K562 (cell line): ENCODE data around the gene SLC1A7. TPM values are rescaled to one million over a fixed set of nuclear protein-coding genes. Genes with fewer than 3 reads are reported as not detected.

Experiments used
- ATAC-seq: fragments of 200-7000 bp; cut with Tn5 transposase; 3 replicates; pipeline ENCODE4 v1.9.1; 2020; ENCODE audit warnings: moderate library complexity
- BruUV-seq: library from RNA; stranded (reverse); fragments of 400-500 nt; replicated peaks from 2 replicates; lab custom pipeline; 2021; lab: Mats Ljungman, UMichigan
- CTCF ChIA-PET: fragments of 300-600 bp; formaldehyde crosslinking; extraction: SDS; loops from one replicate; lab custom pipeline; 2021; ENCODE audit warnings: low intra/inter-chr PET ratio; lab: Yijun Ruan, JAX
- POLR2A ChIA-PET: fragments of 300-600, 350-650 bp; sonication (Branson Sonifier 250); formaldehyde crosslinking; extraction: SDS; loops from one replicate; lab custom pipeline; 2021; ENCODE audit warnings: antibody characterized with exemption, inconsistent platforms; lab: Yijun Ruan, JAX
- DNase-seq, 4 experiments: peaks; one replicate each; pipeline versions ENCODE4 v3.0.0 to v3.0.0-alpha.2; 2011 to 2018; ENCODE audit warnings: low spot score in 3 of 4, mixed read lengths in 3 of 4; ENCODE audit errors: extremely low read depth in 1 of 4
- FAIRE-seq: peaks from 2 replicates; lab custom pipeline; 2011; peaks lifted over from hg19 to GRCh38; lab: Jason Lieb, UNC
- H2AFZ ChIP-seq: 2 replicates; pipeline ENCODE4 v1.6.0; 2011; ENCODE audit warnings: low read depth, low read length, control low read depth, inconsistent platforms
- H3K27ac ChIP-seq: fragments of 200-600 bp; 3 replicates; pipeline ENCODE4 v1.8.0; 2011; ENCODE audit warnings: low read depth, mild to moderate bottlenecking, control low read depth, inconsistent platforms, low read length, moderate library complexity, mixed read lengths; ENCODE audit errors: extremely low read depth
- H3K27me3 ChIP-seq, 2 experiments: fragments of 300-600 bp in 1 of 2; 2 replicates in 1 of 2; 3 replicates in 1 of 2; pipeline versions ENCODE4 v1.6.0 to v1.8.0; 2011; ENCODE audit warnings: inconsistent platforms in 2 of 2, low read length in 2 of 2, mild to moderate bottlenecking in 1 of 2, mixed read lengths in 1 of 2, moderate library complexity in 1 of 2; ENCODE audit not compliant: control insufficient read depth in 2 of 2, insufficient read depth in 2 of 2
- H3K36me3 ChIP-seq: fragments of 300-600 bp; 3 replicates; pipeline ENCODE4 v1.8.0; 2011; ENCODE audit warnings: mild to moderate bottlenecking, low read length, inconsistent platforms; ENCODE audit not compliant: control insufficient read depth, insufficient read depth
- H3K4me1 ChIP-seq, 2 experiments: fragments of 200-600 bp in 1 of 2; replicated peaks in 1 of 2; 2 replicates in 1 of 2; 3 replicates in 1 of 2; pipeline versions ENCODE4 v1.5.1 to v1.8.0; 2011; ENCODE audit warnings: inconsistent platforms in 2 of 2, low read length in 2 of 2, mild to moderate bottlenecking in 1 of 2, mixed read lengths in 1 of 2, moderate library complexity in 1 of 2; ENCODE audit not compliant: control insufficient read depth in 2 of 2, insufficient read depth in 2 of 2
- H3K4me2 ChIP-seq: 2 replicates; pipeline ENCODE4 v1.6.1; 2011; ENCODE audit warnings: low read length, control low read depth, inconsistent platforms, mixed read lengths; ENCODE audit not compliant: insufficient read depth
- H3K4me3 ChIP-seq: fragments of 200-600 bp; sonication (generic), shearing (Covaris generic); 2 replicates; pipeline ENCODE4 v1.5.1; 2016; ENCODE audit warnings: control low read depth, inconsistent platforms
- H3K79me2 ChIP-seq: fragments of 200-600 bp; 3 replicates; pipeline ENCODE4 v1.8.0; 2011; ENCODE audit warnings: low read length, inconsistent platforms; ENCODE audit not compliant: control insufficient read depth, insufficient read depth
- H3K9ac ChIP-seq, 2 experiments: 2 replicates each; pipeline versions ENCODE4 v1.6.0 to v1.6.1; 2011; ENCODE audit warnings: low read depth in 2 of 2, low read length in 2 of 2, control low read depth in 1 of 2, inconsistent platforms in 1 of 2, mild to moderate bottlenecking in 1 of 2, mixed read lengths in 1 of 2; ENCODE audit not compliant: insufficient read depth in 1 of 2
- H3K9me1 ChIP-seq: one replicate; pipeline ENCODE4 v1.6.0; 2011; ENCODE audit warnings: inconsistent platforms, mild to moderate bottlenecking, low read length, moderate library complexity; ENCODE audit not compliant: control insufficient read depth, insufficient read depth
- H3K9me3 ChIP-seq: replicated peaks from 2 replicates; pipeline ENCODE4 v1.5.1; 2011; ENCODE audit warnings: low read depth, low read length, inconsistent platforms; ENCODE audit not compliant: control insufficient read depth, insufficient read depth
- H4K20me1 ChIP-seq: replicated peaks from 2 replicates; pipeline ENCODE4 v1.6.1; 2011; ENCODE audit warnings: low read length, inconsistent platforms, mixed read lengths; ENCODE audit not compliant: control insufficient read depth, insufficient read depth
- LCOR ChIP-seq: sonication (generic); formaldehyde crosslinking; IDR thresholded peaks from 2 replicates; pipeline ENCODE4 v1.8.0; 2022; ENCODE audit warnings: mild to moderate bottlenecking, missing genetic modification reagents
- TBL1XR1 ChIP-seq, 2 experiments: IDR thresholded peaks; 2 replicates each; pipeline ENCODE4 v1.6.1; 2012; ENCODE audit warnings: improper control_type of control experiment in 2 of 2, low read length in 2 of 2, mild to moderate bottlenecking in 1 of 2
- WGBS: fragments of 100-300 bp; shearing (Covaris generic); methylation state at CpG from one replicate; pipeline ENCODE4 v1.1.6; 2016; ENCODE audit warnings: low coverage, mixed read lengths; ENCODE audit not compliant: insufficient coverage; ENCODE audit errors: missing lambda C conversion rate; 5-methylcytosine and 5-hydroxymethylcytosine counted together
- in situ Hi-C: fragments of 300-500 bp; cut with MboI; formaldehyde crosslinking; loops from 4 replicates; pipeline ENCODE4 v1.15.0; 2018; ENCODE audit warnings: inconsistent platforms, mixed read lengths
- intact Hi-C: fragments of 100-400 bp; cut with micrococcal nuclease; formaldehyde crosslinking; loops from 2 replicates; pipeline ENCODE4 v1.14.2; 2022
- polyA plus RNA-seq, 8 experiments: library from polyadenylated mRNA; depleted of rRNA in 4 of 8; stranded (reverse) in 5 of 8; unstranded in 3 of 8; fragments of >200 nt; fragmentation: Nextera tagmentation in 2 of 8; fragmentation: Illumina TruSeq in 1 of 8; extraction: Ambion mirVana in 2 of 8; extraction: Trizol in 1 of 8; gene quantifications; 2 replicates each; pipeline versions ENCODE4 v1.2.1 to v1.2.3, GENCODE V29; 2011 to 2014; ENCODE audit warnings: inconsistent platforms in 1 of 8, missing spikeins in 1 of 8
- total RNA-seq, 7 experiments: library from RNA; depleted of rRNA in 6 of 7; stranded (reverse); fragments of >200 nt in 6 of 7; fragmentation: Illumina TruSeq in 2 of 7; extraction: Trizol in 2 of 7; gene quantifications; 2 replicates each; pipeline versions ENCODE4 v1.2.1 to v1.2.3, GENCODE V29; 2011 to 2021; ENCODE audit warnings: low replicate concordance in 1 of 7
- TF ChIP-seq, protein P1 (sequence below): fragments of 450-650 bp; IDR thresholded peaks from 2 replicates; pipeline ENCODE4 v1.6.1; 2014; ENCODE audit warnings: low read depth, mild to moderate bottlenecking, moderate library complexity, borderline replicate concordance
- TF ChIP-seq, protein P2 (sequence below): fragments of 250-450 bp; sonication (Bioruptor Pico); IDR thresholded peaks from 2 replicates; pipeline ENCODE4 v1.4.0; 2020
- TF ChIP-seq, protein P3 (sequence below): sonication (generic); formaldehyde crosslinking; IDR thresholded peaks from 2 replicates; pipeline ENCODE4 v1.9.0; 2022; ENCODE audit warnings: mild to moderate bottlenecking, missing genetic modification reagents

The SLC1A7 gene
- total and polyA plus RNA-seq, 9 of the 15 experiments (the other 6 are each of a cell fraction or from before 2014, with no cell fraction given) = 0.07 TPM; not detected in 8

DNA sequence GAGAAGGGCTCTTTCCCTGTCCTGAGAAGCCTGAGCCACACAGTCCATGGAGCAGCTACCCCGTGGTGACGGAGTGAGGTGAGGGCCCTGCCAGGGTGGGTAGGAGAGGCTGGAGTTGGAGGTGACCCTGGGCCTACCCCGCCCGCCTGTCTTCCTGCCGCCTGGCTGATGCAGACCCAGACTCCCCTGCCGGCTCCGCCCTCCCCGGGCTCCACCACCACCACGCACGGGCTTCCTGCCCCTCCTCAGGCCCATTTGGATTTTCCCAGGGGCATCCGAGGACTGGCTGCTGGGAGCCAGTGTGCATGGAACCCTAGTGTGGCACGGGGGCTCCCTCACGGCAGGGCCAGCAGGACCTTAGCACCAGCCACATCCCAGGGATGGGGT lies 47.9 kb downstream of the SLC1A7 start:
- H2AFZ ChIP-seq = no peak overlapping the region
- H3K4me1 ChIP-seq = peaks cover 0 to 39% of the 10 kb centered on the region in 2 experiments; a peak in 2 of 5 replicates
- no peak for DNase-seq
- no peaks in the 10 kb centered on the region for H3K9me1 ChIP-seq
- no peak for FAIRE-seq
- H3K27ac ChIP-seq = no peak overlapping the region
- ChIA-PET POLR2A (interaction anchor here (0.6 kb wide), 1 partner anchor 17 kb away, joined by 3 read pairs; no protein-coding TSS in a partner anchor), CTCF (no interaction called here)
- no peak overlapping the region; a peak in 1 of 4 replicates for H3K9ac ChIP-seq
- H4K20me1 ChIP-seq = no peaks in the 10 kb centered on the region
- TF ChIP-seq, protein P1, sequence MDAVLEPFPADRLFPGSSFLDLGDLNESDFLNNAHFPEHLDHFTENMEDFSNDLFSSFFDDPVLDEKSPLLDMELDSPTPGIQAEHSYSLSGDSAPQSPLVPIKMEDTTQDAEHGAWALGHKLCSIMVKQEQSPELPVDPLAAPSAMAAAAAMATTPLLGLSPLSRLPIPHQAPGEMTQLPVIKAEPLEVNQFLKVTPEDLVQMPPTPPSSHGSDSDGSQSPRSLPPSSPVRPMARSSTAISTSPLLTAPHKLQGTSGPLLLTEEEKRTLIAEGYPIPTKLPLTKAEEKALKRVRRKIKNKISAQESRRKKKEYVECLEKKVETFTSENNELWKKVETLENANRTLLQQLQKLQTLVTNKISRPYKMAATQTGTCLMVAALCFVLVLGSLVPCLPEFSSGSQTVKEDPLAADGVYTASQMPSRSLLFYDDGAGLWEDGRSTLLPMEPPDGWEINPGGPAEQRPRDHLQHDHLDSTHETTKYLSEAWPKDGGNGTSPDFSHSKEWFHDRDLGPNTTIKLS = no peak
- intact Hi-C loops (no loop called here), in situ Hi-C loops (no loop called here)
- no peak for ATAC-seq
- peaks cover 42% of the 10 kb centered on the region for H3K9me3 ChIP-seq
- peaks cover 29 to 51% of the 10 kb centered on the region in 2 experiments for H3K27me3 ChIP-seq
- no peaks in the 10 kb centered on the region; the same call in 2 of the 3 replicates for H3K36me3 ChIP-seq
- H3K4me3 ChIP-seq = no peak overlapping the region
- BruUV-seq = no TSS peak
- 4% methylated on average over 12 of the region's 13 CpGs for WGBS
- no peak overlapping the region for H3K4me2 ChIP-seq
- H3K79me2 ChIP-seq = no peaks in the 10 kb centered on the region

DNA sequence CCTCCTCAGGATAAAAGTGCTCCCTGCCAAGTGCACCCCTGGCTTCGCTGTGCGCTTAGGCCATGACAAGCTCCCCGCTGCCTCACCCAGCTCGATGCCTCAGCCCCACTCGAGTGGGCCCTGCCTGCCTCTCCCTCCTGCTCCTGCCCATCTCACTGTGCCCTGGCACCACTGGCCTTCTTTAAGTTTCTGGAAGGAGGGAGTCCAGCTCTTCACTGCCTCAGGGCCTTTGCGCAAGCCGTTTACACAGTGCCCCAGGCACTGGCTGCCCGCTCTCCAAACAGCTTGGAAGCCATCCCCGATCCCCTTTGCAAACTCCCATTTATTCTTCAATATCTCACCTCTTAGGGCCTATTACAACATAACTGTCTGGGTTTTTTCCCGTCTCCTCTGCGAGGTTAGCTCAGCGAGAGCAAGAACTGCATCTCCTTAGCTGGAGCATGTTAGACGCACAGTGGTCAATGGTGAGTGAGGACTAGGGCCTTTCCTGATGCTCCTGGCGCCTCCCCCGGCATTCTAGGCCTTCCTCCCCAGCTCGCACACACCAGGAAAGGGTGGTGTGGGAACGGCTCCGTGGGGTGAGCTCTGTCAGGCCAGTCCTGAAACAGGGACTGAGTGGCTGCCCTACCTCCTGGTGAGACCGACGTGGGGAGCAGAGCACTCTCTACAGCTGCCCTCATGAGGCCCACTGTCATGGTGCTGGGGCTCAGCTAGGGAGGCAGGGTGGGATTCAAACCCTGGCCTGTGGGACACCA lies 48.5 kb downstream of the SLC1A7 start:
- Histone ChIP-seq H3K9me1 (no peaks in the 10 kb centered on the region), H3K4me2 (no peak overlapping the region), H3K27me3 (peaks cover 29 to 52% of the 10 kb centered on the region in 2 experiments), H3K36me3 (no peaks in the 10 kb centered on the region; the same call in 2 of the 3 replicates), H3K4me3 (no peak overlapping the region), H3K27ac (no peak overlapping the region), H2AFZ (no peak overlapping the region), H3K4me1 (peaks cover 0 to 41% of the 10 kb centered on the region in 2 experiments; a peak in 3 of 5 replicates), H4K20me1 (no peaks in the 10 kb centered on the region), H3K9ac (peak overlapping the region in 1 of 2 experiments; percentile 33; a peak in 1 of 4 replicates), H3K9me3 (peaks cover 36% of the 10 kb centered on the region), H3K79me2 (no peaks in the 10 kb centered on the region)
- FAIRE-seq (no peak), DNase-seq (no peak), ATAC-seq (no peak)
- BruUV-seq = no TSS peak
- POLR2A ChIA-PET = interaction anchor here (1.0 to 1.2 kb wide), 2 partner anchors 14 to 18 kb away, joined by 3 read pairs; no protein-coding TSS in a partner anchor
- in situ Hi-C loops = no loop called here
- WGBS = 21% methylated on average over 20 of the region's 20 CpGs
- intact Hi-C loops = no loop called here
- CTCF ChIA-PET = no interaction called here
- TF ChIP-seq TBL1XR1 (IDR thresholded peaks at IDR 0.05; ENCODE audit: low read length in 2 of 2) (no peak), LCOR (CRISPR knock-in tag) (no peak)
- TF ChIP-seq, protein P2, sequence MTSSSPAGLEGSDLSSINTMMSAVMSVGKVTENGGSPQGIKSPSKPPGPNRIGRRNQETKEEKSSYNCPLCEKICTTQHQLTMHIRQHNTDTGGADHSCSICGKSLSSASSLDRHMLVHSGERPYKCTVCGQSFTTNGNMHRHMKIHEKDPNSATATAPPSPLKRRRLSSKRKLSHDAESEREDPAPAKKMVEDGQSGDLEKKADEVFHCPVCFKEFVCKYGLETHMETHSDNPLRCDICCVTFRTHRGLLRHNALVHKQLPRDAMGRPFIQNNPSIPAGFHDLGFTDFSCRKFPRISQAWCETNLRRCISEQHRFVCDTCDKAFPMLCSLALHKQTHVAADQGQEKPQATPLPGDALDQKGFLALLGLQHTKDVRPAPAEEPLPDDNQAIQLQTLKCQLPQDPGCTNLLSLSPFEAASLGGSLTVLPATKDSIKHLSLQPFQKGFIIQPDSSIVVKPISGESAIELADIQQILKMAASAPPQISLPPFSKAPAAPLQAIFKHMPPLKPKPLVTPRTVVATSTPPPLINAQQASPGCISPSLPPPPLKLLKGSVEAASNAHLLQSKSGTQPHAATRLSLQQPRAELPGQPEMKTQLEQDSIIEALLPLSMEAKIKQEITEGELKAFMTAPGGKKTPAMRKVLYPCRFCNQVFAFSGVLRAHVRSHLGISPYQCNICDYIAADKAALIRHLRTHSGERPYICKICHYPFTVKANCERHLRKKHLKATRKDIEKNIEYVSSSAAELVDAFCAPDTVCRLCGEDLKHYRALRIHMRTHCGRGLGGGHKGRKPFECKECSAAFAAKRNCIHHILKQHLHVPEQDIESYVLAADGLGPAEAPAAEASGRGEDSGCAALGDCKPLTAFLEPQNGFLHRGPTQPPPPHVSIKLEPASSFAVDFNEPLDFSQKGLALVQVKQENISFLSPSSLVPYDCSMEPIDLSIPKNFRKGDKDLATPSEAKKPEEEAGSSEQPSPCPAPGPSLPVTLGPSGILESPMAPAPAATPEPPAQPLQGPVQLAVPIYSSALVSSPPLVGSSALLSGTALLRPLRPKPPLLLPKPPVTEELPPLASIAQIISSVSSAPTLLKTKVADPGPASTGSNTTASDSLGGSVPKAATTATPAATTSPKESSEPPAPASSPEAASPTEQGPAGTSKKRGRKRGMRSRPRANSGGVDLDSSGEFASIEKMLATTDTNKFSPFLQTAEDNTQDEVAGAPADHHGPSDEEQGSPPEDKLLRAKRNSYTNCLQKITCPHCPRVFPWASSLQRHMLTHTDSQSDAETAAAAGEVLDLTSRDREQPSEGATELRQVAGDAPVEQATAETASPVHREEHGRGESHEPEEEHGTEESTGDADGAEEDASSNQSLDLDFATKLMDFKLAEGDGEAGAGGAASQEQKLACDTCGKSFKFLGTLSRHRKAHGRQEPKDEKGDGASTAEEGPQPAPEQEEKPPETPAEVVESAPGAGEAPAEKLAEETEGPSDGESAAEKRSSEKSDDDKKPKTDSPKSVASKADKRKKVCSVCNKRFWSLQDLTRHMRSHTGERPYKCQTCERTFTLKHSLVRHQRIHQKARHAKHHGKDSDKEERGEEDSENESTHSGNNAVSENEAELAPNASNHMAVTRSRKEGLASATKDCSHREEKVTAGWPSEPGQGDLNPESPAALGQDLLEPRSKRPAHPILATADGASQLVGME (CRISPR knock-in tag) = no peak
- TF ChIP-seq, protein P3, sequence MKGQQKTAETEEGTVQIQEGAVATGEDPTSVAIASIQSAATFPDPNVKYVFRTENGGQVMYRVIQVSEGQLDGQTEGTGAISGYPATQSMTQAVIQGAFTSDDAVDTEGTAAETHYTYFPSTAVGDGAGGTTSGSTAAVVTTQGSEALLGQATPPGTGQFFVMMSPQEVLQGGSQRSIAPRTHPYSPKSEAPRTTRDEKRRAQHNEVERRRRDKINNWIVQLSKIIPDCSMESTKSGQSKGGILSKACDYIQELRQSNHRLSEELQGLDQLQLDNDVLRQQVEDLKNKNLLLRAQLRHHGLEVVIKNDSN (CRISPR knock-in tag) = no peak
